Ureter (tissue), 1 donor: ENCODE measurements around the gene ACTL6B. TPM values are rescaled to one million over a fixed set of nuclear protein-coding genes. Genes with fewer than 3 reads are reported as not detected.
"Not testable (repeated sequence)": the region's sequence is repeated elsewhere in the genome, so short reads cannot be mapped to it uniquely, and the experiment has no call there.

Source experiments
- DNase-seq: peaks from one replicate; pipeline ENCODE4 v3.0.0-alpha.2; 2020; ENCODE audit warnings: low spot score
- total RNA-seq: library from RNA; stranded (reverse); gene quantifications from one replicate; pipeline ENCODE4 v1.2.4, GENCODE V29; 2023
- donor health status: DM: yes; HTN: yes; CAD: no.

The ACTL6B gene
- total RNA-seq, 1 donor from 2014 or later: not detected

DNA sequence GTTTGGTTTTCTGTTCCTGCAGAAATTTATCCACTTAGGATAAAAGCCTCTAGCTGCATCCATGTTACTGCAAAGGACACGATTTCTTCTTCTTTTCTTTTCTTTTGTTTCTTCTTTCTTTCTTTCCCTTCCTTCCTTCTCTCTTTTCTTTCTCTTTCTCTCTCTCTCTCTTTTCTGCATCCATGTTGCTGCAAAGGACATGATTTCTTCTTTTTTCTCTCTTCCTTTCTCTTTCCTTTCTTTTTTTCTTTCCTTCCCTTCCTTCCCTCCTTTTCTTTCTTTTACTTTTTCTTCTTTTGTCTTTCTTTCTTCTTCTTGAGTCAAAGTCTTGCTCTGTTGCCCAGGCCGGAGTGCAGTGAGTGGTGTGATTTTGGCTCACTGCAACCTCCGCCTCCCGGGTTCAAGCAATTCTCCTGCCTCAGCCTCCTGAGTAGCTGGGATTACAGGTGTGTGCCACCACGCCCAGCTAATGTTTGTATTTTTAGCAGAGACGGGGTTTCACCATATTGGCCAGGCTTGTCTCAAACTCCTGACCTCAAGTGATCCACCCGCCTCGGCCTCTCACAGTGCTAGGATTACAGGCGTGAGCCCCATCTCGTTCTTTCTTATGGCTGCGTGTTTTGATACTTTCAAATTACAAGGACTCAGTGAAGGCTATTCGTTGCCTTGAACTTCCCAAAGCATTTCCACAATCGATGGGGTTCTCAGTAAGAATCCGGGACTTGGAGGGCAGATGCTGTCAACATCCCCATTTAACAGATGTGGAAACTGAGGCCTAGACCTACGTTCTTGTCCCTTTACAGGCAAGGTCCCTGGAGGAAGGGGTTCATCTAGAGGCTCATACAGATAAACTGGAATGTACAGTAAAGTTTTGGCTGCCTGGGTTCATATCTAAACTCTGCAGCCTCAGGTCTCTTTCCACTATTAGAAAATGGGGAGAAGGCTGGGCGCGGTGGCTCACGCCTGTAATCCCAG, 15.4 kb upstream of the ACTL6B start:
- DNase-seq: no peak

DNA sequence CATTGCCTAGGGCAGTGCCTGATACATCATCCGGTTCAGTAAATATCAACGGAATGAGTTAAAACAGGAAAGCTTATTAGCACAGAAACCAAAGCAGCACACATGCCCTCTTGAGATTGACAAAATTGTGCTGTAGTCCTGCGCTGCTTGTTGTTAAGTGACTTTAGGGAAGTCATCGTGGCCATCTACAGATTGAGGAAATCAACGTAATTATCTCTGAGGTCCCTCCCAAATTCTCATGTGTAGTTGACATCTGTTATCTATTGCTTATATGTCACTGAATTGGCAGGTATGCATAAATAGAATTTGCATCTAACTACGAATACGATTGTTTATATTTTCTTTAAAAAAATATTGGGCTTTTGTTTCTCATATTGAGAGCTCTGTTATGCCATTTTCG, 13.8 kb upstream of the ACTL6B start:
- DNase-seq: no peak

DNA sequence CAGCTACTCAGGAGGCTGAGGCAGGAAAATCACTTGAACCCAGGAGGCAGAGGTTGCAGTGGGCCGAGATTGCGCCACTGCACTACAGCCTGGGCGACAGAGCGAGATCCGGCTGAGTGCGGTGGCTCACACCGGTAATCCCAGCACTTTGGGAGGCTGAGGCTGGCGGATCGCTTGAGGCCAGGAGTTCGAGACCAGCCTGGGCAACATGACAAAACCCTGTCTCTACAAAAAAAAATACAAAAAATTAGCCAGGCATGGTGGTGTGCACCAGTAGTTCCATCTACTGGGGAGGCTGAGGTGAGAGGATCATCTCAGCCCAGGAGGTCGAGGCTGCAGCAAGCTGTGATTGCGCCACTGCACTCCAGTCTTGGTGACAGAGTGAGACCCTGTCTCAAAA, 12.9 kb upstream of the ACTL6B start:
- DNase-seq: not testable (repeated sequence)

DNA sequence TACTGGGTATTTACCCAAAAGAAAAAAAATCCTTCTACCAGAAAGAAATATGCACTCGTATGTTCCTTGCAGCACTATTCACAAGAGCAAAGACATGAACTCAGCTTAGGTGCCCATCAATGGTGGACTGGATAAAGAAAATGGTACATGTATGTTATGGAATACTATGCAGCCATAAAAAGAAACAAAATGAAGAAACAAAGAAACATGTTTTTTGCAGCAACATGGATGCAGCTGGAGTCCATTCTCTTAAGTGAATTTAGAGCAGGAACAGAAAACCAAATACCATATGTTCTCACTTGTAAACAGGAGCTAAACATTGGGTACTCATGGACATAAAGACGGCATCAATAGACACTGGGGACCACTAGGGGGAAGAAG, 11.8 kb upstream of the ACTL6B start:
- DNase-seq: no peak

DNA sequence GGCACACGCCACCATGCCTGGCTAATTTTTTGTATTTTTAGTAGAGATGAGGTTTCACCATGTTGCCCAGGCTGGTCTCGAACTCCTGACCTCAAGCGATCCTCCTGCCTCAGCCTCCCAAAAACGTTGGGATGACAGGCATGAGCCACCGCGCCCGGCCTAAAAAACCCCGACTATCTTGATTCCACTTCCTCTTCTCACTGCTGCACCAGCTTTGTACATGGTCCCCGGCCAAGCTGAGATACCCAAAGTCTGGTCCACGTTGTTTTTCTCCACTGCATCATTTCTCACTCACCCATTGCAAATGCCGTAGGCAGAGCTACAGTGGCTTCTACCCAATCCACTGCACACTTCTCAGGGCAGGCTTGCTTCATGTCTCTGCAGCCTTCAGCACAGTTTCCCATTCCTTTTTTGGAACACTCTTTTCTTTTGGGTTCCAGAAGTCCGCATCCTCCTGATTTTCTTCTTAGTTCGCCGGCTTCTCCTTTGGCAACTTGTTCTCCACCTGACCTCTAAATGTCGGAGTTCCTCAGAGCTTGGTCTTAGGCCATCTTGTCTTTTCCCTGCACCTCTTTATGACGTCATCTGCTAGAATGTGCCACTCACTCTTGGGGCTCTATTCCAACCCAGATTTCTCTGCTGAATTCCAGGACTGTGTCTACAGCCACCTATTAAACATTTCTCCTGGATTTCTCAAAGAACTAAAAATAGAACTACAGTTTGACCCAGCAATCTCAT, 11.3 kb upstream of the ACTL6B start:
- no peak for DNase-seq

DNA sequence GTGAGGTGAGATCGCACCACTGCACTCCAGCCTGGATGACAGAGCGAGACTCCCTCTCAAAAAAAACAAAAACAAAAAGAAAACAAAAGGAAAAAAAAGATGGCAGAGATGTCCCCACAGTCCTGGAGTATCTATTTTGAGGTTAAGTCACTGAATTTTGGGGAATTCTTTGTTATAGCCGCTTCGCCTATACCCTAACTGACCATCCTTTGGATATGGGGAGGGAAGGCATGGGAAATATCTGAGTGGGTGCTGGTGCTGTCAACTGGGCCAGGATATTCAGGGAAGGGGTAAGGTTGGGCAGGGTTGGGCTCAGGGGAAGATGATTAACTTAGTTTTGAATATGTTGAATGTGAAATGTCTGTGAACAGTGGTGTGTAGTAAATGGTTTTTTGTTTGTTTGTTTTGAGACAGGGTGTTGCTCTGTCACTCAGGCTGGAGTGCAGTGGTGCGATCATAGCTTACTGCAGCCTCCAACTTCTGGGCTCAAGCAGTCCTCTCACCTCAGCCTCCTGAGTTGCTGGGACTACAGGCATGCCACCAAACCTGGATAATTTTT, 9.0 kb upstream of the ACTL6B start:
- no peak for DNase-seq

DNA sequence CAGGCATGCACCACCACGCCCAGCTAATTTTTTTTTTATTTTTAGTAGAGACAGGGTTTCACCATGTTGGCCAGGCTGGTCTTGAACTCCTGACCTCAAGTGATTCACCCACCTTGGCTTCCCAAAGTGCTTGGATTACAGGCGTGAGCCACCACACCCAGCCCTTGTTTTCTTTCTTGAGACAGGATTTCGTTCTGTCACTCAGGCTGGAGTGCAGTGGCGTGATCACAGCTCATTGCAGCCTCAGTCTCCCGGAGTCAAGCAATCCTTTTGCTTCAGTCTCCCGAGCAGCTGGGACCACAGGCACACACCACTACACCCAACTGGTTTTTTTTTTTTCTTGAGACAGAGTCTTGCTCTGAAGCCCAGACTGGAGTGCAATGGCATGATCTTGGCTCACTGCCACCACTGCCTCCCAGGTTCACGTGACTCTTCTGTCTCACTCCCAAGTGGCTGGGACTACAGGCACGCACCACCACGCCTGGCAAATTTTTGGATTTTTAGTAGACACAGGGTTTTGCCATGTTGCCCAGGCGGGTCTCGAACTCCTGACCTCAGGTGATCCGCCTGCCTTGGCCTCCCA, 6.0 kb upstream of the ACTL6B start:
- DNase-seq: not testable (repeated sequence)

DNA sequence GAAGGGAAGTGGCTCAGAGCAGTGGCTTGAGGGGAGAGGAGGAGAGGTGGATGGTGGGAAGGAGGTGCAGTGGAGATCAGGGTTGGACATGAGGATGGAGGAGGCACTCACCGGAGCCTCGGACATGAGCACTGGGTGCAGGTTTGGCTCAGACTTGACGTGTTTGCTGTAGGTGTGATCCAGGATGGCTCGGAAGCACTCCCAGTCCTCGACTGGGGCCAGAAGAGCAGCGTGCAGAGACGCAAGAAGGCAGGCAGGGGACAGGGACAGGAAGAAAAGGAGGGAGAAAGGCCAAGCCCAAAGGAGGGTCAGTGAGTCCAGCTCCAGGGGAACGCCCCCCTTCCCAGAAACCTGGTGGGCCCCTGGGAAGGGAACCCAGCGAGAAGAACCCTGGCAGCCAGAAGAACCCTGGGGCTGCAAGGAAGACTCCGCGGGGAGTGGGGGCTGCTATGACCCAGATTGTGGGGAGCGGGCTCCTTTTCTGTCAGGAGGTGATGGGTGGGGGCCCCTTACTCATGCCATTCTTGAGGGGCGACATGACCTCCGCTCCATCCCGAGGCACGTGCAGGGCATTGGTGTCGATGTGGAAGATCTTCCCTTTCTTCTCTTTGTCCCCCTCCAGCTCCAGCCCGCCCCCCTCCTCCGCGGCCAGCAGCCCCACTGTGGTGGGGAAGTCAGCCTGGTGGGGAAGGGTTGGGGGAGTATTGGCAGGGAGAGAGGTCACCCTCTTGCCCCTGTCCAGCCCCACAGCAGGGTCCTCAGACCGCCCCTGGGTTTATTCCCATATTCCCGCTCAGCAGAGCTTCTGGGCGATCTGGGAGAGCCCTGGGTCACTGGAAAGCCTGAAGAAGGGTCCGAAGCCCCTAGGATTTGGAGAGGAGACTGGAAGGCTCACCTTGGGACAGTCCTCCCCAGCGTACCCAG, 1.1 kb downstream of the ACTL6B start:
- DNase-seq: no peak

DNA sequence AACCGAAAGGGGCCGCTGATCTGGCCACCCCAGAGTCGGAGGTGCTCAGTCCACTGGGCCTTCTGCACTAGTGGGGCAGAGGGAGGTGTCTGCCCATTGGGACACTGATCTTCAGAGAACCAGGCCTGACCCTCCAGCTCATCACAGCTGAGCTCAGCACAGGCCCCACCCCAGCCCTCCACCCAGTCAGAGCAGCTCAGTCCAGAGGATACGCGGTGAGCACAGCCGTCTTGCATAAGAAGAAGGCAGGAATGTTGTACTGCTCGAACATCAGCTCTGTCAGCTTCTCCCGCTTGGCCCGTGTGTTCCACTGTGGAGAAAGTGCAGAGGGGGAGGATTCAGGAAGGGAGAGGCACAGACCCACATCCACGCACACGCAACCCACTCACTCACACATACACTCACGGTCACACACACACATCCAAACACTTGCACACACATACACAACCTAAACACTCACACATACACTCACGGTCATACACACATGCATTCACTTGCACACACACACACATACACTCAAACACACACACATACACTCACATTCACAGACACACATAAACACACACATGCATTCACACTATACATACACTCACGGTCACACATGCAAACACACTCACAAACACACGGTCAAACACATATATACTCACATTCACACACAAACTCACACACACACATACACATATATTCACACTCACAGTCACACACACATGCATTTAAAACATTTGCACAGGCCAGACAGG, 6.3 kb downstream of the ACTL6B start:
- DNase-seq: no peak

DNA sequence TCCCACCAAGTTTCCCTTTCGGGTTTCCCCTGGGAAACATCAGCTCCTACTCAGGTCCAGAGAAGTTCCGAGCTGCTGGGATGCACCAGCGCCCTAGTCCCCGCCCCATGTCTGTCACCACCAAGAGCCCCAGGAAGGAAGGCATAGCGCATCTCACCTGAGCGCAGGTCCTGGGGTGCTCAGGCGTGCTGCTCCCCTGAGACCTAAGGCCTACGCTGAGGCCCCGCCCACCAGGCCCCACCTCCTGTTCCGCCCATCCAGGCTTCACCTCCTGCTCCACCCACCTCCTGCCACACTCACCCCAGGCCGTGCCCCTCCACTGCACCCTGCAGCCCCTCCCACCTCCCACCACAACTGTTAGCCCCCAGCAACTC, 13.7 kb downstream of the ACTL6B start:
- DNase-seq: no peak

DNA sequence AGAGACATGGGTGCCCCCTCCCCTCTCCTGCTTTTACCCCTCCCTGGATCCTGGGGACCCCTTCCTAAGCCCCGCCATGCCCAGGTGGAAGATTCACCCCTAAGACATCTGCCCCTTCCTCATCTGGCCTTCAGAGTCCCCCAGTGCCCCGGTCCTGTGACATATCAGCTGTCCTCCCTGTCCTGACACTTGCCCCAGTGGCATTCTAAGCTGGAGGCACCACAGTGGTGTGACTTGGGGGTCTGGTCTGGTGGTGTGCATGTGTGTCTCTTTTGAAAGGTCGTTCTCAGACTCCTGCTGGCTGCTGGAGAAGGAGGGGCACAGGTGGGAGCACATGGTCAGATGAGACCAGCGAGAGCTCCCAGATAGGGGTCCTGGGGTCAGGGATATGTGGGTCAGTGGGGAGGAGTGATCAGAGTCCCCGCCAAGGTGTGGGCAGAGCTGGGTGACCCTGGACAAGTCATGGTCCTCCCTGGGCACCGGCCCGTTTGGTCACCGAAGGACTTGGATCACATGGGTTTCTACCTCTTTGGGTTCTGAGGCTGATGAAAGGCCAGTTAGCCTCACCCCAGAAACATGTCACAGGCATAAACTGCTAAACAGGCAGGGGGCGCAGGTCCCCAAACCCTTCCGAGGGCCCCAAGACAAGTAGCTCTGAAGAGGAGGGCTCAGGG, 14.3 kb downstream of the ACTL6B start:
- DNase-seq: no peak

DNA sequence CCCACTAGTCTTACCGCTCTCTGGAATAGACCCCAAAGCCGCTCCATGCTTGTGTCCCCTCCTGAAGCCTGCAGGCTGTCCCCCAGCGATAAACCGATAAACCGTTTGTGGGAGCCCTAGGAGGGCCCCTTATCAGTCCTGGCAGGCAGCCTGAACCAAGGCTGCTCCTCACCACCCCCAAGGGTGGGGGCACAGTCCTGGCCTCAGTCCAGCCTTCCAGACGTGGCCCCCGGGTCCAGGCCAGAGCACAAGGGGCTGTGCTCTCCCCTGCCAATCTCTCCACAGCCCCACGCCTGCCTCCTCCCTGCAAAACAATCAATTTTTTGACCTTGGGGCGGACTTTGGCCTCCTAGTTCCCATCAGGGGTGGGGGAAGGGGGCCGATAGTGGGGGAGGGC, 14.8 kb downstream of the ACTL6B start, which contains the start of gene TFR2:
TFR2 (minus strand) TSS at position 90 of the 397 bp plus-strand sequence; CDS start at position 47, 43 bp downstream.
- DNase-seq: no peak

DNA sequence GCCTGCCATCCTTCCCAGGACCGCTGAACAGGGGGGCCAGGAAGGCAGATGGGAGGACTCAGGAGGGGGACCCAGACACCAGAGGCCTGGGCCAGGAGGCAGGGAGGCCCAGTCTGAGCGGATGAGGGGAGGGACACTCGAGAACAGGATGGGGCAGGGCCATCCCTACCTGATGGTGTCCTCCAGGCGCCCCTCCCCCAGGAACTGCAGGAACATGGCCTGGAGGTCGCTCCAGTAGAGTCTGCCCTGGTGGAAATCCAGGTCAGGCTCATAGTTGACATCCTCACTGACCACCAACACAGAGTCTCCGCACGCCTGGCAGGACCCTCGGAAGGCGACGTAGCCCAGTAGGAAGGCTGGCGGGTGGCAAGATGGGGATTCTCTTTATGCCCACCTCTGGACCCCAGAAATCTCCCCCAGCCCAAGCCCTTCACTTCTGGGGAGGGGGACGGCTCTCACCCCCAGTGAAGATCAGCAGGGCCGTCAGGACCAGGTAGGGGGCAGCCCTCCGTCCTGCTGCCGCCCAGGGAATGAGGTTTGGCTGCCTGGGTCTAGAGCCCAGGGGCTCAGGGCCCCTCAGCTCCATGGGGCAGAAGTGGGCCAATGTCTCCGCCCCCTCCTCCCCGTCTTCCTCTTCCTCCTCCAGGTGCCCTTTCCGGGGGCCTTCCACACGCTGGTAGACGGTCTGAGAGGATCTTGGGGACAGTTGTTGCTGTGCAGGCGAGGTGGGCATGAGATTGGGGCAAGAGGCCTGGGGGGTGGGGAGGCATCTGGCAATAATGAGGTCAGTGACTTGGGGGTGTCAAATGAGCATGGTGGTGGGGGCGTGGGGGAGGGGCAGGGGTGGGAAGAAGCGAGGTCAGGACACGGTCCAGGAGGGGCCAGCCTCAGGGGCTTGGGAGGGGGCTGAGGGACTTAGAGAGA, 15.5 kb downstream of the ACTL6B start:
- no peak for DNase-seq

DNA sequence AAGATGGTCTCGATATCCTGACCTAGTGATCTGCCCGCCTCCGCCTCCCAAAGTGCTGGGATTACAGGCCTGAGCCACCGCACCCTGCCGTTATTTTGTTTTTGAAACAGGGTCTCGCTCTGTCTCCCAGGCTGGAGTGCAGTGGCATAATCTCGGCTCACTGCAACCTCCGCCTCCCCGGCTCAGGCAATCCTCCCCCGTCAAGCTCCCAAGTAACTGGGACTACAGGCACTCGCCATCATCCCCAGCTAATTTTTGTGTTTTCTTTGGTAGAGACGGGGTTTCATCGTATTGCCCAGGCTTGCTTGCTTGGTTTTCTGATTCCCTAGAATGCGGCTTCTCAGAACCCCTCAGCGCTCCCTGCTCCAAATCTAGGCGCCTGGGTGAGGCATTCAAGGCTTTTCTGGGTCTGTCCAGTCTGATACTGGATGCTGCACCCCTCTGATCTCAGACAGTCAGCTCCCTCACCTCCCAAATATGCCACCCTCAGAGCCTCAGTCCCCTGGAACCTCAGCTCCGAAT, 16.2 kb downstream of the ACTL6B start:
- no peak for DNase-seq

DNA sequence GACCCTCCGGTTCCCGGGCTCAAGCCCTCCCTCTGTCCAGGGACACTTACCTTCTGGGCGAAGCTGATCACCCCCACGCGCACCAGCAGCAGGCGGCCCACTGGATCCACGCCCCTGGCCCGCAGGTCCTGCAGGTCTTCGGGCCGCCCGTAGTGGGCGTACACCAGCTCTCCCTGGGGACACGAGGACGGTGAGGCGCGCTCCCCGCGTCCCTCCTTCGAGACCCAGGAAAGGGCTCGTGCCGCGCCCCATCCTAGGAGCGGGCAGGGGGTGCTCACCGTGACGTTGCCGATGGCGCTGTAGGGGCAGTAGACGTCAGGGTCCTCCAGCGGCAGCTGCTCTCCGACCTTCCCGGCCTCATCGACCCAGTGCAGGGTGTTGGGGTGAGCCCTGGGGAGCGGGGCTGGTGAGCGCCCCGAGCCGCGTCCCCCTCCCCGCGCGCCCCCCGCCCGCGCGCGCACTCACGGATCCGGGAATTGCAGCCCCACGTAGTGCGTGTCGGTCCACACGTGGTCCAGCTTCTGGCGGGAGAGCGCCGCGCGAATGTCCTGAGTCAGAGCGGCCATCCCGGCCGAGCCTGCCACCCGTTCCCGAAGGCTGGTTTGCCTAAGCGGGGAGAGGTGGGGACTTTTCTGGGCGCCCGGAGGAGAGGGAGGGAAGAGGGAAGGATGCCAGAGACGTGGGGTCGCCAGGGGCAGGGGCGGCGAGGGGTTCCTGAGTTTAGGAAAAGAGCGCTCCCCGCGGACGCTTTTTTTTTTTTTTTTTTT, 23.1 kb downstream of the ACTL6B start:
- no peak for DNase-seq

DNA sequence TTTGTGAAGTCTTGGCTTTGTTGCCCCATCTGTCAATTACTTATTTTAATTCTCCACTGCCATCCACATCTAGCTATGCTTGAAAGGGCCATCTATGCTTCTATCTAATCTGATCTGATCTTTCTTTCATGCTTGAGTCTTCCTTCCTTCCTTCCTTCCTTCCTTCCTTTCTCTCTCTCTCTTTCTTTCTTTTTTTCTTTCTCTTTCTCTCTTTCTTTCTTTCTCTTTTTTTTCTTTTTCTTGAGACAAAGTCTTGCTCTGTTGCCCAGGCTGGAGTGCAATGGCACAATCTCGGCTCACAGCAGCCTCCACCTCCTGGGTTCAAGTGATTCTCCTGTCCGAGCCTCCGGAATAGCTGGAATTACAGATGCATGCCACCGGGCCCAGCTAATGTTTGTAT, 26.2 kb downstream of the ACTL6B start:
- DNase-seq: no peak

DNA sequence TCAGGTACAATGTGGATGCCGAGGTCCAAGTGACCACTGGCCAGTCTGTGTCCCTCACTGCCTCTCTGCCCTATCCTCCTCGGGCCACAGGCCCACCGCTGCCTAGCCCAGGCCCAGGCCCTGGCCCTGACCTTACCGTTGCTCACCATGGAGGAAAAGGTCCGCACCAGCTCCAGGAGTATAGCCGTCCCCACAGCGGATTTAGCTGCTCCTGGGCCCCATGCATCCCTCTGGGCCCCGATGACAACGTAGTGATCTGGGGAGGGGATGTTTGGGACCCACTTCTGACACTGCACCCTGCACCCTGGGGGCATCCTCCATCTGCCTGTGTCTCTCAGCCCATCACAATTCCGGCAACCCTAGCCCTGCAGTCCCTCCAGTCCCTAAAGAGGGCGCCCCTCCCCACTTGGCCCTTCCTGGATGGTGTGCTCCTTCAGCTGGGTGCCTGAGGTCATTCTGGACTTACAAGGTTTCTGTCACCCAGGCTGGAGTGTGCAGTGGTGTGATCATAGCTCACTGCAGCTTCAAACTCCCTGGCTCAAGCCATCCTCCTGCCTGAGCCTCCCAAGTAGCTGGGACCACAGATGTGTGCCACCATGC, 27.0 kb downstream of the ACTL6B start:
- DNase-seq: no peak
